K562 (cell line): ENCODE data around the gene HELZ2. TPM values are rescaled to one million over a fixed set of nuclear protein-coding genes. Genes with fewer than 3 reads are reported as not detected.

ENCODE experiments used
- ATAC-seq: fragments of 200-7000 bp; cut with Tn5 transposase; 3 replicates; pipeline ENCODE4 v1.9.1; 2020; ENCODE audit warnings: moderate library complexity
- BruUV-seq: library from RNA; stranded (reverse); fragments of 400-500 nt; replicated peaks from 2 replicates; lab custom pipeline; 2021; lab: Mats Ljungman, UMichigan
- CTCF ChIA-PET: fragments of 300-600 bp; formaldehyde crosslinking; extraction: SDS; loops from one replicate; lab custom pipeline; 2021; ENCODE audit warnings: low intra/inter-chr PET ratio; lab: Yijun Ruan, JAX
- POLR2A ChIA-PET: fragments of 300-600, 350-650 bp; sonication (Branson Sonifier 250); formaldehyde crosslinking; extraction: SDS; loops from one replicate; lab custom pipeline; 2021; ENCODE audit warnings: antibody characterized with exemption, inconsistent platforms; lab: Yijun Ruan, JAX
- DNase-seq, 4 experiments: peaks; one replicate each; pipeline versions ENCODE4 v3.0.0 to v3.0.0-alpha.2; 2011 to 2018; ENCODE audit warnings: low spot score in 3 of 4, mixed read lengths in 3 of 4; ENCODE audit errors: extremely low read depth in 1 of 4
- FAIRE-seq: peaks from 2 replicates; lab custom pipeline; 2011; peaks lifted over from hg19 to GRCh38; lab: Jason Lieb, UNC
- H2AFZ ChIP-seq: 2 replicates; pipeline ENCODE4 v1.6.0; 2011; ENCODE audit warnings: low read depth, low read length, control low read depth, inconsistent platforms
- H3K27ac ChIP-seq: fragments of 200-600 bp; 3 replicates; pipeline ENCODE4 v1.8.0; 2011; ENCODE audit warnings: low read depth, mild to moderate bottlenecking, control low read depth, inconsistent platforms, low read length, moderate library complexity, mixed read lengths; ENCODE audit errors: extremely low read depth
- H3K27me3 ChIP-seq, 2 experiments: fragments of 300-600 bp in 1 of 2; 2 replicates in 1 of 2; 3 replicates in 1 of 2; pipeline versions ENCODE4 v1.6.0 to v1.8.0; 2011; ENCODE audit warnings: inconsistent platforms in 2 of 2, low read length in 2 of 2, mild to moderate bottlenecking in 1 of 2, mixed read lengths in 1 of 2, moderate library complexity in 1 of 2; ENCODE audit not compliant: control insufficient read depth in 2 of 2, insufficient read depth in 2 of 2
- H3K36me3 ChIP-seq: fragments of 300-600 bp; 3 replicates; pipeline ENCODE4 v1.8.0; 2011; ENCODE audit warnings: mild to moderate bottlenecking, low read length, inconsistent platforms; ENCODE audit not compliant: control insufficient read depth, insufficient read depth
- H3K4me1 ChIP-seq, 2 experiments: fragments of 200-600 bp in 1 of 2; replicated peaks in 1 of 2; 2 replicates in 1 of 2; 3 replicates in 1 of 2; pipeline versions ENCODE4 v1.5.1 to v1.8.0; 2011; ENCODE audit warnings: inconsistent platforms in 2 of 2, low read length in 2 of 2, mild to moderate bottlenecking in 1 of 2, mixed read lengths in 1 of 2, moderate library complexity in 1 of 2; ENCODE audit not compliant: control insufficient read depth in 2 of 2, insufficient read depth in 2 of 2
- H3K4me2 ChIP-seq: 2 replicates; pipeline ENCODE4 v1.6.1; 2011; ENCODE audit warnings: low read length, control low read depth, inconsistent platforms, mixed read lengths; ENCODE audit not compliant: insufficient read depth
- H3K4me3 ChIP-seq: fragments of 200-600 bp; sonication (generic), shearing (Covaris generic); 2 replicates; pipeline ENCODE4 v1.5.1; 2016; ENCODE audit warnings: control low read depth, inconsistent platforms
- H3K79me2 ChIP-seq: fragments of 200-600 bp; 3 replicates; pipeline ENCODE4 v1.8.0; 2011; ENCODE audit warnings: low read length, inconsistent platforms; ENCODE audit not compliant: control insufficient read depth, insufficient read depth
- H3K9ac ChIP-seq, 2 experiments: 2 replicates each; pipeline versions ENCODE4 v1.6.0 to v1.6.1; 2011; ENCODE audit warnings: low read depth in 2 of 2, low read length in 2 of 2, control low read depth in 1 of 2, inconsistent platforms in 1 of 2, mild to moderate bottlenecking in 1 of 2, mixed read lengths in 1 of 2; ENCODE audit not compliant: insufficient read depth in 1 of 2
- H3K9me1 ChIP-seq: one replicate; pipeline ENCODE4 v1.6.0; 2011; ENCODE audit warnings: inconsistent platforms, mild to moderate bottlenecking, low read length, moderate library complexity; ENCODE audit not compliant: control insufficient read depth, insufficient read depth
- H3K9me3 ChIP-seq: replicated peaks from 2 replicates; pipeline ENCODE4 v1.5.1; 2011; ENCODE audit warnings: low read depth, low read length, inconsistent platforms; ENCODE audit not compliant: control insufficient read depth, insufficient read depth
- H4K20me1 ChIP-seq: replicated peaks from 2 replicates; pipeline ENCODE4 v1.6.1; 2011; ENCODE audit warnings: low read length, inconsistent platforms, mixed read lengths; ENCODE audit not compliant: control insufficient read depth, insufficient read depth
- GATAD2B ChIP-seq: fragments of 450-650 bp; IDR thresholded peaks from 2 replicates; pipeline ENCODE4 v1.6.1; 2017; ENCODE audit warnings: mild to moderate bottlenecking, borderline replicate concordance
- HDGF ChIP-seq: fragments of 450-650 bp; IDR thresholded peaks from 2 replicates; pipeline ENCODE4 v1.6.1; 2016
- POLR2AphosphoS2 ChIP-seq: IDR thresholded peaks from 2 replicates; pipeline ENCODE4 v1.6.1; 2012; ENCODE audit warnings: low read length, improper control_type of control experiment
- WGBS: fragments of 100-300 bp; shearing (Covaris generic); methylation state at CpG from one replicate; pipeline ENCODE4 v1.1.6; 2016; ENCODE audit warnings: low coverage, mixed read lengths; ENCODE audit not compliant: insufficient coverage; ENCODE audit errors: missing lambda C conversion rate; 5-methylcytosine and 5-hydroxymethylcytosine counted together
- in situ Hi-C: fragments of 300-500 bp; cut with MboI; formaldehyde crosslinking; loops from 4 replicates; pipeline ENCODE4 v1.15.0; 2018; ENCODE audit warnings: inconsistent platforms, mixed read lengths
- intact Hi-C: fragments of 100-400 bp; cut with micrococcal nuclease; formaldehyde crosslinking; loops from 2 replicates; pipeline ENCODE4 v1.14.2; 2022
- polyA plus RNA-seq, 8 experiments: library from polyadenylated mRNA; depleted of rRNA in 4 of 8; stranded (reverse) in 5 of 8; unstranded in 3 of 8; fragments of >200 nt; fragmentation: Nextera tagmentation in 2 of 8; fragmentation: Illumina TruSeq in 1 of 8; extraction: Ambion mirVana in 2 of 8; extraction: Trizol in 1 of 8; gene quantifications; 2 replicates each; pipeline versions ENCODE4 v1.2.1 to v1.2.3, GENCODE V29; 2011 to 2014; ENCODE audit warnings: inconsistent platforms in 1 of 8, missing spikeins in 1 of 8
- total RNA-seq, 7 experiments: library from RNA; depleted of rRNA in 6 of 7; stranded (reverse); fragments of >200 nt in 6 of 7; fragmentation: Illumina TruSeq in 2 of 7; extraction: Trizol in 2 of 7; gene quantifications; 2 replicates each; pipeline versions ENCODE4 v1.2.1 to v1.2.3, GENCODE V29; 2011 to 2021; ENCODE audit warnings: low replicate concordance in 1 of 7

Gene HELZ2
- total and polyA plus RNA-seq, 9 of the 15 experiments (the other 6 are each of a cell fraction or from before 2014, with no cell fraction given) = 0.03 to 7.8 (median 2.9) TPM; not detected in 1

- CTCF ChIA-PET = no interaction called here
These were observed 48.9 kb downstream of the HELZ2 start for GRCh38 chr20:63525185-63525584.

More at GRCh38 chr20:63525185-63525584, 48.9 kb downstream of the HELZ2 start:
- H3K4me1 ChIP-seq = peaks cover 4 to 45% of the 10 kb centered on the region in 2 experiments
- FAIRE-seq = no peak
- no peak overlapping the region for H3K4me2 ChIP-seq
- H3K9me1 ChIP-seq = no peaks in the 10 kb centered on the region
- H3K9me3 ChIP-seq = peaks cover 7% of the 10 kb centered on the region
- in situ Hi-C loops = no loop called here
- TF ChIP-seq POLR2AphosphoS2 (0 out of 2 replicates have a peak, but pooled peaks have one; percentile 2), GATAD2B (no peak), HDGF (no peak)
- no TSS peak for BruUV-seq
- whole genome bisulfite sequencing = 31% methylated on average over 2 of the region's 3 CpGs
- DNase-seq = no peak
- H3K27me3 ChIP-seq = peaks cover 0 to 15% of the 10 kb centered on the region in 2 experiments; a peak in 1 of 5 replicates
- H3K9ac ChIP-seq = no peak overlapping the region
- intact Hi-C loops = no loop called here
- H3K79me2 ChIP-seq = peaks cover 14% of the 10 kb centered on the region
- H3K4me3 ChIP-seq = no peak overlapping the region
- H4K20me1 ChIP-seq = peaks cover 5% of the 10 kb centered on the region; the same call in 1 of the 2 replicates
- ATAC-seq = no peak
- H2AFZ ChIP-seq = no peak overlapping the region
- POLR2A ChIA-PET = interaction anchor here (0.7 to 4.0 kb wide), 3 partner anchors 9 to 558 kb away, joined by 3 to 27 read pairs (median 3); partner anchors contain the start of gene PTK6
- peaks cover 23% of the 10 kb centered on the region; the same call in 2 of the 3 replicates for H3K36me3 ChIP-seq
- H3K27ac ChIP-seq = no peak overlapping the region

Other genes starting within 250 kb of the HELZ2 start
Only the 7 nearest of the 15 such genes appear.
- gene EEF1A2, start 75.2 kb downstream of the HELZ2 start, total RNA-seq (2014; rRNA removed) = 20.9 and 24.8 TPM in 2 replicates
- gene EEF1A2, start 75.2 kb downstream of the HELZ2 start, total RNA-seq (2014; rRNA removed; fragmentation: Illumina TruSeq; extraction: Trizol) = 8.7 and 11.5 TPM in 2 replicates
- gene EEF1A2, start 75.2 kb downstream of the HELZ2 start, total RNA-seq (2015; rRNA removed; fragmentation: Illumina TruSeq; extraction: Trizol) = 7.7 and 8.7 TPM in 2 replicates
- gene EEF1A2, start 75.2 kb downstream of the HELZ2 start, total RNA-seq (2021) = 29.0 and 29.6 TPM in 2 replicates
- gene EEF1A2, start 75.2 kb downstream of the HELZ2 start, polyA plus RNA-seq (2011; rRNA removed) = 9.6 and 11.8 TPM in 2 replicates
- gene EEF1A2, start 75.2 kb downstream of the HELZ2 start, polyA plus RNA-seq (2014; fragmentation: Illumina TruSeq; extraction: Trizol) = 27.2 and 29.6 TPM in 2 replicates
- gene EEF1A2, start 75.2 kb downstream of the HELZ2 start, polyA plus RNA-seq (2014; fragmentation: Nextera tagmentation; extraction: Ambion mirVana) = under 1 TPM; 0.04 to 0.58 TPM
- gene EEF1A2, start 75.2 kb downstream of the HELZ2 start, polyA plus RNA-seq (2014; rRNA removed) = 10.9 and 11.4 TPM in 2 replicates
- 73.9 and 86.1 TPM in 2 replicates for gene PPDPF, start 53.5 kb downstream of the HELZ2 start, total RNA-seq (2014; rRNA removed)
- gene PPDPF, start 53.5 kb downstream of the HELZ2 start, total RNA-seq (2014; rRNA removed; fragmentation: Illumina TruSeq; extraction: Trizol) = 2.3 and 4.5 TPM in 2 replicates
- 10.5 and 16.6 TPM in 2 replicates for gene PPDPF, start 53.5 kb downstream of the HELZ2 start, total RNA-seq (2015; rRNA removed; fragmentation: Illumina TruSeq; extraction: Trizol)
- 220 and 233 TPM in 2 replicates for gene PPDPF, start 53.5 kb downstream of the HELZ2 start, total RNA-seq (2021)
- 4.5 and 9.8 TPM in 2 replicates for gene PPDPF, start 53.5 kb downstream of the HELZ2 start, polyA plus RNA-seq (2011; rRNA removed)
- gene PPDPF, start 53.5 kb downstream of the HELZ2 start, polyA plus RNA-seq (2014; fragmentation: Illumina TruSeq; extraction: Trizol) = 11.2 and 59.1 TPM in 2 replicates
- under 1 TPM; 0.77 to 0.85 TPM for gene PPDPF, start 53.5 kb downstream of the HELZ2 start, polyA plus RNA-seq (2014; fragmentation: Nextera tagmentation; extraction: Ambion mirVana)
- 98.3 and 99.6 TPM in 2 replicates for gene PPDPF, start 53.5 kb downstream of the HELZ2 start, polyA plus RNA-seq (2014; rRNA removed)
- gene PTK6, start 36.9 kb downstream of the HELZ2 start, total RNA-seq (2014; rRNA removed) = not detected in 2 replicates
- not detected in 2 replicates for gene PTK6, start 36.9 kb downstream of the HELZ2 start, total RNA-seq (2014; rRNA removed; fragmentation: Illumina TruSeq; extraction: Trizol)
- not detected in 2 replicates for gene PTK6, start 36.9 kb downstream of the HELZ2 start, total RNA-seq (2015; rRNA removed; fragmentation: Illumina TruSeq; extraction: Trizol)
- gene PTK6, start 36.9 kb downstream of the HELZ2 start, total RNA-seq (2021) = not detected in 2 replicates
- gene PTK6, start 36.9 kb downstream of the HELZ2 start, polyA plus RNA-seq (2011; rRNA removed) = not detected in 2 replicates
- not detected in 2 replicates for gene PTK6, start 36.9 kb downstream of the HELZ2 start, polyA plus RNA-seq (2014; fragmentation: Illumina TruSeq; extraction: Trizol)
- not detected for gene PTK6, start 36.9 kb downstream of the HELZ2 start, polyA plus RNA-seq (2014; fragmentation: Nextera tagmentation; extraction: Ambion mirVana)
- gene PTK6, start 36.9 kb downstream of the HELZ2 start, polyA plus RNA-seq (2014; rRNA removed) = 0.07 TPM in 1 of 2 replicates, not detected in the other
- gene SRMS, start 26.5 kb downstream of the HELZ2 start, total RNA-seq (2014; rRNA removed) = not detected in 2 replicates
- not detected in 2 replicates for gene SRMS, start 26.5 kb downstream of the HELZ2 start, total RNA-seq (2014; rRNA removed; fragmentation: Illumina TruSeq; extraction: Trizol)
- not detected in 2 replicates for gene SRMS, start 26.5 kb downstream of the HELZ2 start, total RNA-seq (2015; rRNA removed; fragmentation: Illumina TruSeq; extraction: Trizol)
- gene SRMS, start 26.5 kb downstream of the HELZ2 start, total RNA-seq (2021) = not detected in 2 replicates
- gene SRMS, start 26.5 kb downstream of the HELZ2 start, polyA plus RNA-seq (2011; rRNA removed) = 0.04 and 0.07 TPM in 2 replicates
- gene SRMS, start 26.5 kb downstream of the HELZ2 start, polyA plus RNA-seq (2014; fragmentation: Illumina TruSeq; extraction: Trizol) = not detected in 2 replicates
- gene SRMS, start 26.5 kb downstream of the HELZ2 start, polyA plus RNA-seq (2014; fragmentation: Nextera tagmentation; extraction: Ambion mirVana) = not detected
- gene SRMS, start 26.5 kb downstream of the HELZ2 start, polyA plus RNA-seq (2014; rRNA removed) = not detected in 2 replicates
- 0.64 and 0.65 TPM in 2 replicates for gene FNDC11, start 20.1 kb downstream of the HELZ2 start, total RNA-seq (2014; rRNA removed)
- 0.06 TPM in 1 of 2 replicates, not detected in the other for gene FNDC11, start 20.1 kb downstream of the HELZ2 start, total RNA-seq (2014; rRNA removed; fragmentation: Illumina TruSeq; extraction: Trizol)
- gene FNDC11, start 20.1 kb downstream of the HELZ2 start, total RNA-seq (2015; rRNA removed; fragmentation: Illumina TruSeq; extraction: Trizol) = 0.14 and 0.23 TPM in 2 replicates
- 0.74 and 0.89 TPM in 2 replicates for gene FNDC11, start 20.1 kb downstream of the HELZ2 start, total RNA-seq (2021)
- gene FNDC11, start 20.1 kb downstream of the HELZ2 start, polyA plus RNA-seq (2011; rRNA removed) = 1.2 TPM in 2 replicates
- gene FNDC11, start 20.1 kb downstream of the HELZ2 start, polyA plus RNA-seq (2014; fragmentation: Illumina TruSeq; extraction: Trizol) = 0.15 and 0.39 TPM in 2 replicates
- under 1 TPM in 1 of 2 experiments, not detected in 1; 0.08 TPM for gene FNDC11, start 20.1 kb downstream of the HELZ2 start, polyA plus RNA-seq (2014; fragmentation: Nextera tagmentation; extraction: Ambion mirVana)
- 1.2 and 2.3 TPM in 2 replicates for gene FNDC11, start 20.1 kb downstream of the HELZ2 start, polyA plus RNA-seq (2014; rRNA removed)
- gene GMEB2, start 52.9 kb upstream of the HELZ2 start, total RNA-seq (2014; rRNA removed) = 10.2 and 11.5 TPM in 2 replicates
- 2.6 and 2.8 TPM in 2 replicates for gene GMEB2, start 52.9 kb upstream of the HELZ2 start, total RNA-seq (2014; rRNA removed; fragmentation: Illumina TruSeq; extraction: Trizol)
- 5.2 and 5.5 TPM in 2 replicates for gene GMEB2, start 52.9 kb upstream of the HELZ2 start, total RNA-seq (2015; rRNA removed; fragmentation: Illumina TruSeq; extraction: Trizol)
- 11.5 and 13.9 TPM in 2 replicates for gene GMEB2, start 52.9 kb upstream of the HELZ2 start, total RNA-seq (2021)
- gene GMEB2, start 52.9 kb upstream of the HELZ2 start, polyA plus RNA-seq (2011; rRNA removed) = 7.4 and 8.1 TPM in 2 replicates
- gene GMEB2, start 52.9 kb upstream of the HELZ2 start, polyA plus RNA-seq (2014; fragmentation: Illumina TruSeq; extraction: Trizol) = 6.3 and 8.8 TPM in 2 replicates
- gene GMEB2, start 52.9 kb upstream of the HELZ2 start, polyA plus RNA-seq (2014; fragmentation: Nextera tagmentation; extraction: Ambion mirVana) = under 1 TPM; 0.03 to 0.08 TPM
- 8.4 and 8.5 TPM in 2 replicates for gene GMEB2, start 52.9 kb upstream of the HELZ2 start, polyA plus RNA-seq (2014; rRNA removed)
- 65.6 and 79.2 TPM in 2 replicates for gene STMN3, start 79.2 kb upstream of the HELZ2 start, total RNA-seq (2014; rRNA removed)
- 6.8 and 8.8 TPM in 2 replicates for gene STMN3, start 79.2 kb upstream of the HELZ2 start, total RNA-seq (2014; rRNA removed; fragmentation: Illumina TruSeq; extraction: Trizol)
- gene STMN3, start 79.2 kb upstream of the HELZ2 start, total RNA-seq (2015; rRNA removed; fragmentation: Illumina TruSeq; extraction: Trizol) = 29.4 and 29.9 TPM in 2 replicates
- 50.2 and 52.4 TPM in 2 replicates for gene STMN3, start 79.2 kb upstream of the HELZ2 start, total RNA-seq (2021)
- gene STMN3, start 79.2 kb upstream of the HELZ2 start, polyA plus RNA-seq (2011; rRNA removed) = 30.9 and 37.6 TPM in 2 replicates
- 20.3 and 36.0 TPM in 2 replicates for gene STMN3, start 79.2 kb upstream of the HELZ2 start, polyA plus RNA-seq (2014; fragmentation: Illumina TruSeq; extraction: Trizol)
- under 1 TPM; 0.70 to 0.85 TPM for gene STMN3, start 79.2 kb upstream of the HELZ2 start, polyA plus RNA-seq (2014; fragmentation: Nextera tagmentation; extraction: Ambion mirVana)
- 58.0 and 60.2 TPM in 2 replicates for gene STMN3, start 79.2 kb upstream of the HELZ2 start, polyA plus RNA-seq (2014; rRNA removed)